Ascending aorta (tissue), 2 donors: ENCODE measurements around the gene CAMK2A. TPM values are rescaled to one million over a fixed set of nuclear protein-coding genes. Genes with fewer than 3 reads are reported as not detected.

Source experiments
- DNase-seq, 2 donors: peaks; one replicate each; pipeline ENCODE4 v3.0.0-alpha.2; 2019; ENCODE audit warnings: low spot score in 2 of 2
- H3K27ac ChIP-seq, 2 donors: fragments of 200-600 bp; sonication (generic); one replicate each; pipeline ENCODE4 v1.5.1; 2016 to 2017; ENCODE audit warnings: mild to moderate bottlenecking in 1 of 2
- H3K27me3 ChIP-seq: fragments of 200-600 bp; sonication (generic); one replicate; pipeline ENCODE4 v1.5.1; 2017
- H3K36me3 ChIP-seq, 2 donors: fragments of 200-600 bp; sonication (generic); one replicate each; pipeline ENCODE4 v1.5.1; 2016
- H3K4me1 ChIP-seq, 2 donors: fragments of 200-600 bp; sonication (generic); one replicate each; pipeline ENCODE4 v1.5.1; 2016 to 2017; ENCODE audit warnings: mild to moderate bottlenecking in 1 of 2
- H3K4me3 ChIP-seq, 2 donors: fragments of 200-600 bp; sonication (generic); one replicate each; pipeline ENCODE4 v1.5.1; 2016 to 2017; ENCODE audit warnings: mild to moderate bottlenecking in 1 of 2
- H3K9me3 ChIP-seq, 2 donors: fragments of 200-600 bp; sonication (generic); one replicate each; pipeline ENCODE4 v1.5.1; 2016
- intact Hi-C: fragments of 100-400 bp; cut with DNase I; formaldehyde crosslinking; loops from one replicate; pipeline ENCODE4 v1.15.1; 2023
- total RNA-seq: library from RNA; depleted of rRNA; stranded (reverse); fragments of >200 nt; gene quantifications from one replicate; pipeline ENCODE4 v1.1.0, GENCODE V29; 2016
- TF ChIP-seq, protein P1 (sequence below), 3 experiments: fragments of 200-600 bp in 2 of 3; fragments of 450-650 bp in 1 of 3; sonication (generic) in 2 of 3; IDR thresholded peaks; one replicate each; pipeline ENCODE4 v1.5.1; 2016 to 2019; ENCODE audit warnings: antibody characterized with exemption in 3 of 3, mild to moderate bottlenecking in 1 of 3, moderate library complexity in 1 of 3

CAMK2A gene
- total RNA-seq, 1 donor from 2014 or later: not detected

DNA sequence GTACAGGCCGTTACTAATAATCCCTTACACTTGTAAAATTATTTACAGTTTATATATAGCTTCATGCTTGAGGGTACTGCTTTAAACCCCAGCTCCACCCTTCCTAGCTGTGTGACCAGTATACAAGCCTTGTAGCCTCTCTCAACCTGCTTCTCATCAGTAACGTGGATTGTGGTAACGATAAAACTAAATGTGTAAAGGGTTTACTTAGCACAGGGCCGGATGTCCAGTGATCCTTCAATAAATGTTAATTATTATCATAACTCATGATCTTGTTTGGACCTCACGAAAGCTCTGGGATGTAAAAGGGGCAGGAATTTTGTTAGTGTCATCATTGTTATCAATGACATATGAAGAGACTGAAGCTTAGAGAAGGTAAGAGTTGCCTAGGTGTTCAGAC, 20.7 kb upstream of the CAMK2A start:
- H3K27ac ChIP-seq: no peak overlapping the region
- TF ChIP-seq, protein P1, sequence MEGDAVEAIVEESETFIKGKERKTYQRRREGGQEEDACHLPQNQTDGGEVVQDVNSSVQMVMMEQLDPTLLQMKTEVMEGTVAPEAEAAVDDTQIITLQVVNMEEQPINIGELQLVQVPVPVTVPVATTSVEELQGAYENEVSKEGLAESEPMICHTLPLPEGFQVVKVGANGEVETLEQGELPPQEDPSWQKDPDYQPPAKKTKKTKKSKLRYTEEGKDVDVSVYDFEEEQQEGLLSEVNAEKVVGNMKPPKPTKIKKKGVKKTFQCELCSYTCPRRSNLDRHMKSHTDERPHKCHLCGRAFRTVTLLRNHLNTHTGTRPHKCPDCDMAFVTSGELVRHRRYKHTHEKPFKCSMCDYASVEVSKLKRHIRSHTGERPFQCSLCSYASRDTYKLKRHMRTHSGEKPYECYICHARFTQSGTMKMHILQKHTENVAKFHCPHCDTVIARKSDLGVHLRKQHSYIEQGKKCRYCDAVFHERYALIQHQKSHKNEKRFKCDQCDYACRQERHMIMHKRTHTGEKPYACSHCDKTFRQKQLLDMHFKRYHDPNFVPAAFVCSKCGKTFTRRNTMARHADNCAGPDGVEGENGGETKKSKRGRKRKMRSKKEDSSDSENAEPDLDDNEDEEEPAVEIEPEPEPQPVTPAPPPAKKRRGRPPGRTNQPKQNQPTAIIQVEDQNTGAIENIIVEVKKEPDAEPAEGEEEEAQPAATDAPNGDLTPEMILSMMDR (IDR thresholded peaks at IDR 0.05): no peak
- intact Hi-C loops: no loop called here

GRCh38 chr5:150309886-150310239, 20.3 kb upstream of the CAMK2A start:
- no peaks in the 10 kb centered on the region for H3K4me1 ChIP-seq
- H3K27me3 ChIP-seq: no peaks in the 10 kb centered on the region
- H3K4me3 ChIP-seq: no peak overlapping the region
- H3K27ac ChIP-seq: no peak overlapping the region
- H3K9me3 ChIP-seq: no peaks in the 10 kb centered on the region
- no peaks in the 10 kb centered on the region for H3K36me3 ChIP-seq
- TF ChIP-seq, protein P1 (IDR thresholded peaks at IDR 0.05): no peak
- DNase-seq: no peak
- intact Hi-C loops: no loop called here

More for the DNA sequence above, 20.7 kb upstream of the CAMK2A start:
- Histone ChIP-seq H3K36me3 (no peaks in the 10 kb centered on the region), H3K4me3 (no peak overlapping the region), H3K4me1 (no peaks in the 10 kb centered on the region), H3K9me3 (no peaks in the 10 kb centered on the region), H3K27me3 (no peaks in the 10 kb centered on the region)
- DNase-seq: no peak

- TF ChIP-seq, protein P1 (IDR thresholded peaks at IDR 0.05): no peak
- no peak overlapping the region for H3K4me3 ChIP-seq
- no peak for DNase-seq
- H3K27me3 ChIP-seq: no peaks in the 10 kb centered on the region
- H3K27ac ChIP-seq: no peak overlapping the region
- no peaks in the 10 kb centered on the region for H3K4me1 ChIP-seq
- H3K9me3 ChIP-seq: no peaks in the 10 kb centered on the region
- H3K36me3 ChIP-seq: no peaks in the 10 kb centered on the region
- intact Hi-C loops: no loop called here
These were observed 19.7 kb upstream of the CAMK2A start for GRCh38 chr5:150309101-150309885.

- peaks cover 0 to 3% of the 10 kb centered on the region in 2 donors for H3K4me1 ChIP-seq
- no peak for DNase-seq
- no peak overlapping the region for H3K4me3 ChIP-seq
- no peak overlapping the region for H3K27ac ChIP-seq
- H3K36me3 ChIP-seq: no peaks in the 10 kb centered on the region
- no peaks in the 10 kb centered on the region for H3K9me3 ChIP-seq
- intact Hi-C loops: no loop called here
- TF ChIP-seq, protein P1 (IDR thresholded peaks at IDR 0.05): no peak
- H3K27me3 ChIP-seq: no peaks in the 10 kb centered on the region
These were observed 18.2 kb upstream of the CAMK2A start for GRCh38 chr5:150307617-150308426.

DNA sequence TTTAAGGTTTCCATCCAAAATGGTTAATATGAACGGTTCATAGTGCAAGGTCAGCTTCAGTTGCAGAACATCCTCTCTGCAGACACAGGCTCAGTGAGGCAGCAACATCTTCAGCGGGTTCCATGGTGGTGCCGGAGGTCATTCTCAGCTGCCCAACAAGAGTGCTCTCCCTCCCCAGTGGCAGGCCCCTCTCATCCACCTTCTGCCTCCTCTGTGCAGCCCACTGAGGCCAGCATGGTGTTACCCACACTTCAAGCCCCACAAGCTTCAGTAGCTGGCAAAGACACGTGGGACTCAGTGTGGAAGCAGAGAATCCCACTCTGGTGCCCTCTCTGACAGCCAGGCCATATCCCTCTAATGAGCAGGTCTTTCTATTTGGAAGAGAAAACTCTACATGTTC, 17.2 kb upstream of the CAMK2A start:
- H3K4me3 ChIP-seq: no peak overlapping the region
- TF ChIP-seq, protein P1 (IDR thresholded peaks at IDR 0.05): no peak
- no peaks in the 10 kb centered on the region for H3K9me3 ChIP-seq
- no peaks in the 10 kb centered on the region for H3K27me3 ChIP-seq
- peaks cover 5 to 6% of the 10 kb centered on the region in 2 donors for H3K4me1 ChIP-seq
- H3K36me3 ChIP-seq: no peaks in the 10 kb centered on the region
- DNase-seq: no peak
- intact Hi-C loops: no loop called here
- H3K27ac ChIP-seq: no peak overlapping the region
